ENCODE measurements around the gene CYP2W1.

DNA sequence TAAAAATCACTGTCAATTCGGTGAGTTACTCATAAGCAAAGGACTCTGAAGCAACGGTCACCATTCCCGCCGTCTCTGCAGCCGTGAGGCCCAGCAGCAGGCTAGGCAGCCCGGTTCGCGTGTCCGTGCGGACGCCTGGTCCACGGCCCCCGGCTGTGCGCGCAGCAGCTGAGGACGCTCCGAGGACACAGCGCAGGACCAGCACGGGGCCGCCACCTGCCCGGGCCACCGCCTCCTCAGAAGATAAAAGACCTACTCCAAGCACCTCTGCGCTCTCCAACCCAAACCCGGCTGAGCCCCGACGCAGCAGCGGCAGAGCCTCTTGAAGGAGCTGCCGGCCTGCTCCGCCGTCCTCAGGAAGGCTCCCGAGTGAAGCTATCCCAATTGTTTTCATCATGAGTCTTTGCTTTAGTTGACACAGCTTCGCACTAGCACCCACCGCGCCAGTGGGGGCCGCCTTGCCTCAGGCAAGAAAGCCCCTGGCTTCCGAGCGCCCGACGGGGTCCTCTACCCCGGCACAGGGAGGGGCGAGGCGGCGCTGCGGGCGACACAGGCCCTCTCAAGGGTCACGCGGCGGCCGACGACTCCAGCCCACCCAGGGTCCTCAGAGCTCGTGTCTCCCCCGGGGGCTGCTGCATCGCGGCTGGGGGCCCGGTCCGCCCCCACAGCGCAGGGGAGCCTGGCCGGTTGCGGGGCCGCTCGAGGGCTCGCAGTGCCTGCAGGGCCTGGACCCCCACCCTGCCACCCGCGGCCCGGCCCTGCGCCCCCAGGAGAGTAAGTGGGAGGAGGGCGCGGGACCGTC is 44.5 kb downstream of the CYP2W1 start:
- TF ChIP-seq, protein P1, sequence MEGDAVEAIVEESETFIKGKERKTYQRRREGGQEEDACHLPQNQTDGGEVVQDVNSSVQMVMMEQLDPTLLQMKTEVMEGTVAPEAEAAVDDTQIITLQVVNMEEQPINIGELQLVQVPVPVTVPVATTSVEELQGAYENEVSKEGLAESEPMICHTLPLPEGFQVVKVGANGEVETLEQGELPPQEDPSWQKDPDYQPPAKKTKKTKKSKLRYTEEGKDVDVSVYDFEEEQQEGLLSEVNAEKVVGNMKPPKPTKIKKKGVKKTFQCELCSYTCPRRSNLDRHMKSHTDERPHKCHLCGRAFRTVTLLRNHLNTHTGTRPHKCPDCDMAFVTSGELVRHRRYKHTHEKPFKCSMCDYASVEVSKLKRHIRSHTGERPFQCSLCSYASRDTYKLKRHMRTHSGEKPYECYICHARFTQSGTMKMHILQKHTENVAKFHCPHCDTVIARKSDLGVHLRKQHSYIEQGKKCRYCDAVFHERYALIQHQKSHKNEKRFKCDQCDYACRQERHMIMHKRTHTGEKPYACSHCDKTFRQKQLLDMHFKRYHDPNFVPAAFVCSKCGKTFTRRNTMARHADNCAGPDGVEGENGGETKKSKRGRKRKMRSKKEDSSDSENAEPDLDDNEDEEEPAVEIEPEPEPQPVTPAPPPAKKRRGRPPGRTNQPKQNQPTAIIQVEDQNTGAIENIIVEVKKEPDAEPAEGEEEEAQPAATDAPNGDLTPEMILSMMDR (IDR thresholded peaks at IDR 0.05) = no peak
- no peak for TF ChIP-seq POLR2A (IDR thresholded peaks at IDR 0.05)
